Lung (tissue), 12 donors: ENCODE data around the gene HOXB3. TPM values are rescaled to one million over a fixed set of nuclear protein-coding genes. Genes with fewer than 3 reads are reported as not detected.

Experiments
- ATAC-seq: fragments of 200-7000 bp; cut with Tn5 transposase; one replicate; pipeline ENCODE4 v1.9.1; 2020; ENCODE audit warnings: moderate number of reproducible peaks; ENCODE audit not compliant: insufficient read depth, low FRiP score
- DNase-seq, 3 donors: peaks; one replicate each; pipeline ENCODE4 v3.0.0-alpha.2; 2013 to 2017
- H3K27ac ChIP-seq, 2 donors: one replicate each; pipeline ENCODE4 v1.5.1; 2013; ENCODE audit warnings: mild to moderate bottlenecking in 2 of 2, moderate library complexity in 2 of 2, control low read depth in 1 of 2, inconsistent platforms in 1 of 2, low read depth in 1 of 2, low read length in 1 of 2
- H3K27me3 ChIP-seq, 3 donors: one replicate each; pipeline ENCODE4 v1.5.1; 2013; ENCODE audit warnings: low read length in 2 of 3; ENCODE audit not compliant: control insufficient read depth in 3 of 3, insufficient read depth in 3 of 3
- H3K36me3 ChIP-seq, 4 donors: one replicate each; pipeline ENCODE4 v1.5.1; 2013; ENCODE audit warnings: low read length in 4 of 4, mild to moderate bottlenecking in 1 of 4, moderate library complexity in 1 of 4; ENCODE audit not compliant: control insufficient read depth in 4 of 4, insufficient read depth in 4 of 4
- H3K4me1 ChIP-seq, 5 donors: one replicate each; pipeline ENCODE4 v1.5.1; 2013; ENCODE audit warnings: low read length in 5 of 5, mild to moderate bottlenecking in 2 of 5, moderate library complexity in 1 of 5; ENCODE audit not compliant: control insufficient read depth in 5 of 5, insufficient read depth in 5 of 5
- H3K4me3 ChIP-seq: one replicate; pipeline ENCODE4 v1.5.1; 2013; ENCODE audit warnings: mild to moderate bottlenecking, control low read depth, moderate library complexity
- H3K9ac ChIP-seq, 2 donors: one replicate each; pipeline ENCODE4 v1.5.1; 2013; ENCODE audit warnings: low read length in 2 of 2, control low read depth in 1 of 2; ENCODE audit not compliant: insufficient read depth in 1 of 2
- H3K9me3 ChIP-seq, 4 donors: one replicate each; pipeline ENCODE4 v1.5.1; 2013; ENCODE audit warnings: low read length in 3 of 4, mild to moderate bottlenecking in 1 of 4, moderate library complexity in 1 of 4; ENCODE audit not compliant: control insufficient read depth in 4 of 4, insufficient read depth in 3 of 4
- CTCF ChIP-seq: IDR thresholded peaks from 2 replicates; pipeline ENCODE4 v1.5.1; 2012; ENCODE audit warnings: mild to moderate bottlenecking; ENCODE audit errors: control extremely low read depth, extremely low read depth
- WGBS, 2 donors: extraction: QIAGEN DNeasy Blood & Tissue Kit; methylation state at CpG; one replicate each; pipeline ENCODE4 v1.1.7; 2013; 5-methylcytosine and 5-hydroxymethylcytosine counted together
- polyA plus RNA-seq, 2 donors: library from polyadenylated mRNA; stranded (reverse); fragments of 200-250 nt; gene quantifications; one replicate each; pipeline ENCODE4 v1.2.1, GENCODE V29; 2013
- total RNA-seq, 2 donors: library from RNA; depleted of rRNA in 1 of 2; stranded (reverse); fragments of >200 nt in 1 of 2; gene quantifications; one replicate each; pipeline ENCODE4 v1.2.1, GENCODE V29; 2014 to 2021
- donor health status: control.
- donor health status: control.
- donor health status: Bipolar disorder and iron deficiency.
- donor health status: healthy.
- donor health status: DM: yes; HTN: yes; CAD: no.

HOXB3 gene
- total and polyA plus RNA-seq, 4 donors = 1.9 to 21.1 (median 6.7) TPM

GRCh38 chr17:48600244-48601098, 10.4 kb upstream of the HOXB3 start:
- peaks cover 0 to 23% (median under 1%) of the 10 kb centered on the region in 5 donors for H3K4me1 ChIP-seq
- DNase-seq (no peak), ATAC-seq (no peak)
- H3K9ac ChIP-seq = no peak overlapping the region
- no peak for TF ChIP-seq CTCF
- no peak overlapping the region for H3K27ac ChIP-seq
- H3K9me3 ChIP-seq = peaks cover 0 to 2% (median 0%) of the 10 kb centered on the region in 4 donors
- H3K36me3 ChIP-seq = no peaks in the 10 kb centered on the region
- WGBS, 2 donors = 52 to 69% methylated on average over 17 of the region's 17 CpGs
- peaks cover 0 to 88% (median 30%) of the 10 kb centered on the region in 3 donors for H3K27me3 ChIP-seq
- no peak overlapping the region for H3K4me3 ChIP-seq

- DNase-seq (no peak), ATAC-seq (no peak)
- H3K9ac ChIP-seq = no peak overlapping the region
- peaks cover 0 to 34% (median 6%) of the 10 kb centered on the region in 5 donors for H3K4me1 ChIP-seq
- no peak overlapping the region for H3K27ac ChIP-seq
- peaks cover 0 to 4% (median 0%) of the 10 kb centered on the region in 4 donors for H3K36me3 ChIP-seq
- peaks cover 6 to 86% (median 24%) of the 10 kb centered on the region in 3 donors for H3K27me3 ChIP-seq
- TF ChIP-seq CTCF = no peak
- WGBS, 2 donors = 68 to 80% methylated on average over 5 of the region's 5 CpGs
- no peaks in the 10 kb centered on the region for H3K9me3 ChIP-seq
- H3K4me3 ChIP-seq = no peak overlapping the region
These were observed 9.3 kb upstream of the HOXB3 start for GRCh38 chr17:48599354-48599753.

GRCh38 chr17:48598736-48599135, 8.7 kb upstream of the HOXB3 start:
- Histone ChIP-seq H3K27me3 (peaks cover 6 to 85% (median 22%) of the 10 kb centered on the region in 3 donors), H3K9me3 (no peaks in the 10 kb centered on the region), H3K9ac (peak overlapping the region in 1 of 2 donors; percentile 82), H3K4me1 (peaks cover 0 to 40% (median 6%) of the 10 kb centered on the region in 5 donors), H3K4me3 (no peak overlapping the region), H3K36me3 (peaks cover 0 to 4% (median 0%) of the 10 kb centered on the region in 4 donors), H3K27ac (no peak overlapping the region)
- TF ChIP-seq CTCF = no peak
- 29 to 48% methylated on average over 7 of the region's 7 CpGs for WGBS, 2 donors
- DNase-seq (peak in 1 of 3 donors; percentile 57), ATAC-seq (no peak)
